ENCODE data around the gene HSF2BP.

The HSF2BP gene

DNA sequence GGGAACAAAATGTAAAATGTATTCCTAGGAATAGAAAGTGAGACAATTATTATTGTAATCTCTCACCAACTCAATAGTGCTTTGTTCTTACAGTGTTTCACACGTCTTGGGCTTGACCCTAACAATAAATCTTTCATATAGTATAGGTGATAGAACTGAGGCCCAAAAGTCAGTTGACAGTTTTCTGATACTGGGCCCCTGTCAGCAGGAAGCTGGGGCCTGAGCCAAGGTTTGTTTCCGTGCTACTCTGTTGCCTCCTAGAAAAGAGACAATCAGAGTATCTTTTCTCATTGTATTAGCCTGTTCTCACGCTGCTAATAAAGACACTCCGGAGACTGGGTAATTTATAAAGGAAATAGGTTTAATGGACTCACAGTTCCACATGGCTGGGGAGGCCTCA, 5.1 kb upstream of the HSF2BP start:
- Histone ChIP-seq H3K4me3 (ENCODE audit: low read depth, low read length) (no peak overlapping the region), H3K27me3 (no peaks in the 10 kb centered on the region), H3K4me1 (peaks cover 5% of the 10 kb centered on the region; the same call in 1 of the 2 replicates), H3K9me3 (no peaks in the 10 kb centered on the region), H3K36me3 (peaks cover 68% of the 10 kb centered on the region)
- no peak for DNase-seq
- TF ChIP-seq, protein P1, sequence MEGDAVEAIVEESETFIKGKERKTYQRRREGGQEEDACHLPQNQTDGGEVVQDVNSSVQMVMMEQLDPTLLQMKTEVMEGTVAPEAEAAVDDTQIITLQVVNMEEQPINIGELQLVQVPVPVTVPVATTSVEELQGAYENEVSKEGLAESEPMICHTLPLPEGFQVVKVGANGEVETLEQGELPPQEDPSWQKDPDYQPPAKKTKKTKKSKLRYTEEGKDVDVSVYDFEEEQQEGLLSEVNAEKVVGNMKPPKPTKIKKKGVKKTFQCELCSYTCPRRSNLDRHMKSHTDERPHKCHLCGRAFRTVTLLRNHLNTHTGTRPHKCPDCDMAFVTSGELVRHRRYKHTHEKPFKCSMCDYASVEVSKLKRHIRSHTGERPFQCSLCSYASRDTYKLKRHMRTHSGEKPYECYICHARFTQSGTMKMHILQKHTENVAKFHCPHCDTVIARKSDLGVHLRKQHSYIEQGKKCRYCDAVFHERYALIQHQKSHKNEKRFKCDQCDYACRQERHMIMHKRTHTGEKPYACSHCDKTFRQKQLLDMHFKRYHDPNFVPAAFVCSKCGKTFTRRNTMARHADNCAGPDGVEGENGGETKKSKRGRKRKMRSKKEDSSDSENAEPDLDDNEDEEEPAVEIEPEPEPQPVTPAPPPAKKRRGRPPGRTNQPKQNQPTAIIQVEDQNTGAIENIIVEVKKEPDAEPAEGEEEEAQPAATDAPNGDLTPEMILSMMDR (IDR thresholded peaks at IDR 0.05; ENCODE audit: low read depth, low read length): no peak

DNA sequence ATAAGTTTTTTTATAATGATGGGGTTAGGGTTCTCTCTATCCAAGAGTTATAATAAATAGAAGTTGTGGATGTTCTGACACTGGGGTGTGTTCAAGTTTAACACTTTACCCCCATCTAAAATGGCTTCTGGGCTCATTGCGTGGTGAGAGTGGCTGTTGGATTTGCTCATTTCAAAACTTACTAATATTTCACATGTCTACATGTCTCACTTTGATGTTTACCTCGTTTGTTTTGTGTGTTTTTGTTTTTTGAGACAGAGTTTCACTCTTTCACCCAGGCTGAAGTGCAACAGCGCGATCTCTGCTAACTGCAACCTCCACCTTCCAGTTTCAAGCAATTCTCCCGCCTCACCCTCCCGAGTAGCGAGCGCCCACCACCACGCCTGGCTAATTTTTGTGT, 3.7 kb upstream of the HSF2BP start:
- Histone ChIP-seq H3K4me3 (ENCODE audit: low read depth, low read length) (no peak overlapping the region), H3K36me3 (peaks cover 63% of the 10 kb centered on the region), H3K27me3 (no peaks in the 10 kb centered on the region), H3K4me1 (peaks cover 8% of the 10 kb centered on the region), H3K9me3 (peaks cover 4% of the 10 kb centered on the region; the same call in 1 of the 2 replicates)
- TF ChIP-seq, protein P1 (IDR thresholded peaks at IDR 0.05; ENCODE audit: low read depth, low read length): no peak
- DNase-seq: no peak

DNA sequence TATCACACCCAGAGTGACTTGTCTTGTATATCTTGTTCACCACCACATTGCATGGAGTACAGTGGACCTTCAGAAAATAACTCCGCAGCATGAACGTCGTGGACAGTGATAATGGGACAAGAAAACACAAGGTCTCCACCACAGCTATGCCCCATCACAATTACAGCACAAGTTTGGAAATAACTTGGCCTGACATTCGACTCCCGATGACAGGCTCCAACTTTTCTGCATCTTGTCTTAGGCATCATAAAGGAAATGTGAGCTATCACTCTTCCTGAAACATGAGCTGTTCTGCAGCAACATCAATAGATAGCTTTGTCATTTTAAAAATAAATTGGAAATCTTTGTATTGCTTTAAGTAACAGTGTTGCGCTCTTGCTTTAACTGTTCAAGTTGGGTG, 3.0 kb upstream of the HSF2BP start:
- no peak for DNase-seq
- Histone ChIP-seq H3K4me1 (peaks cover 8% of the 10 kb centered on the region), H3K4me3 (ENCODE audit: low read depth, low read length) (no peak overlapping the region), H3K36me3 (peaks cover 61% of the 10 kb centered on the region), H3K27me3 (no peaks in the 10 kb centered on the region), H3K9me3 (peaks cover 4% of the 10 kb centered on the region; the same call in 1 of the 2 replicates)
- TF ChIP-seq, protein P1 (IDR thresholded peaks at IDR 0.05; ENCODE audit: low read depth, low read length): no peak

DNA sequence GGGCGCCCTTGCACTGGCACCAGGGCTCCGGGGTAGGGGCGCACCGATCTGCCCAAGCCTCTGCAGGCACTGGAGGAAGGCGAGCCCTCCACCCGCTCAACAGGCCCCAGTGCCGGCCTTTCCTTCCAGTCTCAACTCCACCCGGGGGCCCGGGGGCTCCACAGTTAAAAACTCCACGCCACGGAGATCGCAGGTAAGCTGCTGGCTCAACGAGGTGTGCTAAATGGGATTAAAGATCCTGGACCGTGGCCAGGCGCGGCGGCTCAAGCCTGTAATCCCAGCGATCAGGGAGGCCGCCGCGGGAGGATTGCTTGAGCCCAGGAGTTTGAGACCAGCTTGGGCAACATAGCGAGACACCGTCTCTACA, 536 bp downstream of the HSF2BP start:
- Histone ChIP-seq H3K27me3 (no peaks in the 10 kb centered on the region), H3K9me3 (peaks cover 4% of the 10 kb centered on the region; the same call in 1 of the 2 replicates), H3K4me3 (ENCODE audit: low read depth, low read length) (no peak overlapping the region), H3K36me3 (peaks cover 29% of the 10 kb centered on the region), H3K4me1 (peaks cover 6% of the 10 kb centered on the region)
- TF ChIP-seq, protein P1 (IDR thresholded peaks at IDR 0.05; ENCODE audit: low read depth, low read length): no peak
- no peak for DNase-seq

DNA sequence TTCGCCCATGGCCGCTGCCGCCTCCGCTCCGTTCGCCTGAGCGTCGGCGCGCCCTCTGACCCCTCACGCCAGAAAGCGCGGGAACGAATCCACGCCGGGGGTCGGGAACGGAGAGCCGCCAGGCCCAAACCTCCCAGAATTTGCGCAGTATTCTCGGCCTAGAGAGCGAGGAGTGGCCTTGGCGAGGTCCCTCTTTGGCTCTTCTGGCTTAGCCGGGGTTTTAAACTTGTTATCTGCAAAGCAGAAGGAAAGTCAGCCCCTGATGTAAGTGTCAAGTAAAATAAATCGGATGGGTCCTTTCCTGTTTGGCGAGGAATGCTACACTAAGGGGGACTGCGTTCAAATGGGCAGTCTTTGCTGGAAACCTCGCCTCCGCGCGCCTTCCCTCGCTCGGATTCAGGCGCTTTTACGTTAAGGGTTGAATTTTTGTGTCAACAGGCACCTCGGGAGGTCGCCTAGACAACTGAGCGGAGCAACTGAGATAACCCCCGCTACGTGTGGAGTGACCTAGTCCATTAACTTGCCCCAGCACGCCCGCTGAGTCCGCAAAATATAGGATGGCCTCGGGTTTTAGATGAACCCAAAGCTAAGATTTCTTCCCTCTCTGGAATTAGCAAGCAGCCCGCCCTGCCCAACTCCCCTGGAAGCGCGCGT, 1.1 kb downstream of the HSF2BP start:
- Histone ChIP-seq H3K4me1 (peaks cover 6% of the 10 kb centered on the region), H3K4me3 (ENCODE audit: low read depth, low read length) (no peak overlapping the region), H3K36me3 (peaks cover 23% of the 10 kb centered on the region), H3K9me3 (peaks cover 4% of the 10 kb centered on the region; the same call in 1 of the 2 replicates), H3K27me3 (no peaks in the 10 kb centered on the region)
- TF ChIP-seq, protein P1 (IDR thresholded peaks at IDR 0.05; ENCODE audit: low read depth, low read length): no peak
- no peak for DNase-seq

DNA sequence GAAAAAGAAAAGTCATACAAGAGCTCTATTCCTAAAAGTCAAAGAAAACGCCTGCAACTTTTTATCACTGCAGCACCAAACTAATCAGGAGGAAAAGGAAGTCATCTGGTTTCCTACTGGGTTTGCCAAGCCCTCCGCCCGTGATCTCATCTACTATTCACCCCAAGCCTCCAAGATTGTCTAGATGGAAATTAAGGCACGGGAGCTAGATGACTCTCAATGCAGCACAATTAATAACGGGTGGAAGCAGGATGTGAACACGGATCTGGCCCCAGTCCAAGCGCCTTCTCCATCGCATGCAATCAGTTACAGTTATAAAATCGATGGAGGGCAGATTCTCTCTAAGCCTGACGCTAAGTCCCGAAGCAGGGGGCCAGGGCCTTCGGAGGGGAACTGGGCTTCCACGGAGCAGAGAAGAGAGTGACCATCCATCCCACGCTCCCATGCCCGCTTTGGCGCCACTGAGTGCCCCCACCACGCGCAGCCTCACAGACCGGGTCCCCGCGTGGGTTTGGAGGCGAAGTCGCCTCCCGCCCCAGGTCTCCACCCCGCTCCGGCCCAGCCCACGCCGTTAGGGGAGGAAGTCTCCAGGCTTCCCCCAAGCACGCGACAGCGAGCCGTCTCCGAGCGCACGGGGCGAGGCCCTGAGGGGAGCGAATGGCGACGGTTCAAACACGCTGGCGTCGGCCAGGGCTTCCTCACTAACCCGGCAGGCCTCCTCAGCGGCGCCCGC, 1.8 kb downstream of the HSF2BP start:
- Histone ChIP-seq H3K4me1 (peaks cover 6% of the 10 kb centered on the region), H3K36me3 (peaks cover 16% of the 10 kb centered on the region), H3K9me3 (peaks cover 4% of the 10 kb centered on the region; the same call in 1 of the 2 replicates), H3K27me3 (no peaks in the 10 kb centered on the region), H3K4me3 (ENCODE audit: low read depth, low read length) (no peak overlapping the region)
- TF ChIP-seq, protein P1 (IDR thresholded peaks at IDR 0.05; ENCODE audit: low read depth, low read length): no peak
- peak; percentile 23 for DNase-seq
